ENCODE data around the gene PICK1. TPM values are rescaled to one million over a fixed set of nuclear protein-coding genes. Genes with fewer than 3 reads are reported as not detected.

PICK1 gene
- total and polyA plus RNA-seq, 2 donors (not counting 1 experiment from before 2014, with no cell fraction given) = 7.8 to 11.1 TPM

- no peak overlapping the region for H3K4me2 ChIP-seq (ENCODE audit: extremely low read depth, insufficient read depth, low read length)
- no peaks in the 10 kb centered on the region for H4K20me1 ChIP-seq (ENCODE audit: control insufficient read depth, extremely low read depth, insufficient read depth, low read length)
- no peak overlapping the region for H3K4me3 ChIP-seq (replicated peaks in 1 of 4; ENCODE audit: control extremely low read depth in 1 of 4, insufficient read depth in 1 of 4, low read depth in 3 of 4, low read length in 4 of 4)
- no peak overlapping the region for H3K27ac ChIP-seq (ENCODE audit: insufficient read depth, low read length)
- no peak for DNase-seq (ENCODE audit: low read depth in 2 of 2)
- H3K4me1 ChIP-seq (ENCODE audit: control insufficient read depth, extremely low read depth, insufficient read depth, low read length) = peaks cover 5% of the 10 kb centered on the region
- H3K9ac ChIP-seq (ENCODE audit: insufficient read depth, low read length) = no peak overlapping the region
- no peaks in the 10 kb centered on the region for H3K79me2 ChIP-seq (ENCODE audit: control insufficient read depth, insufficient read depth, low read length)
- no peaks in the 10 kb centered on the region for H3K27me3 ChIP-seq (ENCODE audit: control insufficient read depth, insufficient read depth, low read length)
- H2AFZ ChIP-seq (ENCODE audit: low read length) = no peak overlapping the region
- H3K9me3 ChIP-seq (ENCODE audit: control insufficient read depth, insufficient read depth, low read depth, low read length) = no peaks in the 10 kb centered on the region
- TF ChIP-seq CTCF (conservative IDR thresholded peaks at IDR 0.05 in 1 of 2, IDR thresholded peaks at IDR 0.05 in 1 of 2; ENCODE audit: low read depth in 1 of 2, low read length in 2 of 2) = no peak
- no peak for TF ChIP-seq EZH2 (IDR thresholded peaks at IDR 0.05; ENCODE audit: low read length, missing control alignments)
- peaks cover 2% of the 10 kb centered on the region for H3K36me3 ChIP-seq (ENCODE audit: control insufficient read depth, insufficient read depth, low read length)
Measured at GRCh38 chr22:38071421-38072321, 14.5 kb downstream of the PICK1 start.

- no peak for TF ChIP-seq CTCF (conservative IDR thresholded peaks at IDR 0.05 in 1 of 2, IDR thresholded peaks at IDR 0.05 in 1 of 2; ENCODE audit: low read depth in 1 of 2, low read length in 2 of 2)
- TF ChIP-seq EZH2 (IDR thresholded peaks at IDR 0.05; ENCODE audit: low read length, missing control alignments) = no peak
- Histone ChIP-seq H3K4me2 (ENCODE audit: extremely low read depth, insufficient read depth, low read length) (no peak overlapping the region), H3K9me3 (ENCODE audit: control insufficient read depth, insufficient read depth, low read depth, low read length) (no peaks in the 10 kb centered on the region), H3K79me2 (ENCODE audit: control insufficient read depth, insufficient read depth, low read length) (no peaks in the 10 kb centered on the region), H3K9ac (ENCODE audit: insufficient read depth, low read length) (no peak overlapping the region), H4K20me1 (ENCODE audit: control insufficient read depth, extremely low read depth, insufficient read depth, low read length) (no peaks in the 10 kb centered on the region), H3K4me3 (replicated peaks in 1 of 4; ENCODE audit: control extremely low read depth in 1 of 4, insufficient read depth in 1 of 4, low read depth in 3 of 4, low read length in 4 of 4) (no peak overlapping the region), H3K4me1 (ENCODE audit: control insufficient read depth, extremely low read depth, insufficient read depth, low read length) (peaks cover 5% of the 10 kb centered on the region), H3K27ac (ENCODE audit: insufficient read depth, low read length) (no peak overlapping the region), H3K27me3 (ENCODE audit: control insufficient read depth, insufficient read depth, low read length) (no peaks in the 10 kb centered on the region), H2AFZ (ENCODE audit: low read length) (no peak overlapping the region), H3K36me3 (ENCODE audit: control insufficient read depth, insufficient read depth, low read length) (peaks cover 2% of the 10 kb centered on the region)
- no peak for DNase-seq (ENCODE audit: low read depth in 2 of 2)
Measured at GRCh38 chr22:38072322-38073149, 15.3 kb downstream of the PICK1 start.

Measured in fibroblast of lung (primary cell).